PFSK-1 (cell line): ENCODE results near the gene HEY2.
A peak's percentile ranks its signal among the peaks of the same experiment; 100 is the strongest.

Experiments
- FOXP2 ChIP-seq: optimal IDR thresholded peaks from 2 replicates; pipeline ENCODE3; 2011; ENCODE audit warnings: borderline replicate concordance, control low read depth, inconsistent platforms; ENCODE audit not compliant: insufficient read depth; ENCODE audit errors: extremely low read length, extremely low read depth
- POLR2AphosphoS5 ChIP-seq: IDR thresholded peaks from 2 replicates; pipeline ENCODE4 v1.6.1; 2012; ENCODE audit warnings: low read depth, mild to moderate bottlenecking, control low read depth, low read length, moderate library complexity
- REST ChIP-seq, 2 experiments: IDR thresholded peaks; 2 replicates each; pipeline versions ENCODE4 v1.6.1 to v1.8.0; 2011 to 2012; ENCODE audit warnings: low read depth in 2 of 2, low read length in 2 of 2, control low read depth in 1 of 2, inconsistent platforms in 1 of 2, mild to moderate bottlenecking in 1 of 2, moderate library complexity in 1 of 2; ENCODE audit not compliant: insufficient read depth in 1 of 2
- SIN3A ChIP-seq: IDR thresholded peaks from 2 replicates; pipeline ENCODE4 v1.6.1; 2012; ENCODE audit warnings: mild to moderate bottlenecking, low read length, moderate library complexity, borderline replicate concordance; ENCODE audit not compliant: insufficient read depth
- TAF1 ChIP-seq: IDR thresholded peaks from 2 replicates; pipeline ENCODE4 v1.6.1; 2012; ENCODE audit warnings: low read length, control low read depth, borderline replicate concordance; ENCODE audit not compliant: insufficient read depth

HEY2 gene

GRCh38 chr6:125769147-125769783 is 19.8 kb downstream of the HEY2 start:
- TF ChIP-seq POLR2AphosphoS5 (no peak), TAF1 (no peak), REST (IDR thresholded peaks at IDR 0.05; ENCODE audit: insufficient read depth in 1 of 2, low read depth in 2 of 2, low read length in 2 of 2) (no peak), FOXP2 (no peak), SIN3A (no peak)

- no peak for TF ChIP-seq TAF1
These were observed 24.2 kb downstream of the HEY2 start for GRCh38 chr6:125773387-125774341.

- TF ChIP-seq POLR2AphosphoS5: no peak; the same call in 1 of the 2 replicates
- TF ChIP-seq SIN3A: no peak
- no peak for TF ChIP-seq FOXP2
- peak; percentile 54; the same call in 1 of the 2 replicates for TF ChIP-seq TAF1
- TF ChIP-seq REST (IDR thresholded peaks at IDR 0.05; ENCODE audit: insufficient read depth in 1 of 2, low read depth in 2 of 2, low read length in 2 of 2): no peak
These were observed 30.6 kb downstream of the HEY2 start for GRCh38 chr6:125779924-125780539.

- TF ChIP-seq REST (IDR thresholded peaks at IDR 0.05; ENCODE audit: insufficient read depth in 1 of 2, low read depth in 2 of 2, low read length in 2 of 2) (0 out of 4 replicates have a peak, but pooled peaks of 1 of the 2 experiments have one; percentile 4), POLR2AphosphoS5 (peak; percentile 87), TAF1 (peak; percentile 38; the same call in 1 of the 2 replicates), FOXP2 (no peak), SIN3A (peak; percentile 88; the same call in 1 of the 2 replicates)
These were observed 31.3 kb downstream of the HEY2 start for GRCh38 chr6:125780540-125781313.
